HG03060 (cell line): ENCODE data around the gene ITGA1.
"Not testable (repeated sequence)": the region's sequence is repeated elsewhere in the genome, so short reads cannot be mapped to it uniquely, and the experiment has no call there.

ENCODE experiments used
- ATAC-seq: cut with Tn5 transposase; IDR thresholded peaks from one replicate; pipeline ENCODE4 v1.9.1; 2021; ENCODE audit warnings: low read depth, moderate number of reproducible peaks; ENCODE audit not compliant: unreplicated experiment

The ITGA1 gene

DNA sequence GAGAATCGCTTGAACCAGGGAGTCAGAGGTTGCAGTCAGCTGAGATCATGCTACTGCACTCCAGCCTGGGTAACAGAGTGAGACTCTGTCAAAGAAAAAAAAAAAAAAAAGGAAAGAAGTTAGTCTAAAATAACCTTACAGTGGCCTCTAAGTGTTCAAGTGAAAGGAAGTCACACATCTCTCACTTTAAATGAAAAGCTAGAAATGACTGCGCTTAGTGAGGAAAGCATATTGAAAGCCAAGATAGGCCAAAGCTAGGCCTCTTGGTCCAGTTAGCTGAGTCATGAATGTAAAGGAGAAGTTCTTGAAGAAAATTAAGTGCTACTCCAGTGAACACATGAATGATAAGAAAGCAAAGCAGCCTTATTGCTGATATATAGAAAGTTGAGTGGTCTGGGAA lies 38.1 kb downstream of the ITGA1 start:
- peak; percentile 81 for ATAC-seq

DNA sequence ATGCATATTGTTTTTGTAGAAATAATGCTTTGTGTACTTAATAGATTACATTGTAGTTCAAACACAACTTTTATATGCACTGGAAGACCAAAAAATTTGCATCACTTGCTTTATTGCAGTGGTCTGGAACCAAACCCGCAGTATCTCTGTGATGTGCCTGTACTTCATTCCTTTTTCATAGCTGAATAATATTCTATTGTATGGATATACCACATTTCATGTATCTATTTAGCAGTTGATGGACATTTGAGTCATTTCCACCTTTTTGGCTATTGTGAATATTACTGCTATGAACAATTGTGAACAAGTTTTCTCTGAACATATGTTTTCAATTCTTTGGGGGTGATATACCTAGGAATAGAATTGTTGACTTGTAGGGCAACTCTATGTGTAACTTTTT lies 40.1 kb downstream of the ITGA1 start:
- ATAC-seq, result no peak

- ATAC-seq, result no peak
Observed at GRCh38 chr5:52829664-52830063, 41.9 kb downstream of the ITGA1 start.

DNA sequence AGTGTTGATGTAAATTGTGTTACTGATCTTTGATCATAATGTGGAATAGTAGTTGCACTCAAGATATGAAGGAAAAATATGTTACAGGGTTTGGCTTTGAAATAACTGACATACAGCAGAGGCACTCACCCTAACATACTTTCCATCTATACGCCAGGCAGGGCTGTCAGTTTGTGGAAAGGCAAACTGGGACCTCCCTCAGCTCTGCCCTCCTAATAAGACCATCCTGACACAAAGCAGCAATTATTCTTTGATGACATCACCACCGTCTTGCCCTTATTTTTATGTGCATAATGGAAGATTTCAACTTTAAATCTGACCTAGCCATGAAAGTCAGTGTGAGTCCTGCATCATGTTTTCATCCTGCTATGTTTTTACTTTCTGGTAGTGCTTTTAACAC lies 42.9 kb downstream of the ITGA1 start:
- ATAC-seq, result no peak

DNA sequence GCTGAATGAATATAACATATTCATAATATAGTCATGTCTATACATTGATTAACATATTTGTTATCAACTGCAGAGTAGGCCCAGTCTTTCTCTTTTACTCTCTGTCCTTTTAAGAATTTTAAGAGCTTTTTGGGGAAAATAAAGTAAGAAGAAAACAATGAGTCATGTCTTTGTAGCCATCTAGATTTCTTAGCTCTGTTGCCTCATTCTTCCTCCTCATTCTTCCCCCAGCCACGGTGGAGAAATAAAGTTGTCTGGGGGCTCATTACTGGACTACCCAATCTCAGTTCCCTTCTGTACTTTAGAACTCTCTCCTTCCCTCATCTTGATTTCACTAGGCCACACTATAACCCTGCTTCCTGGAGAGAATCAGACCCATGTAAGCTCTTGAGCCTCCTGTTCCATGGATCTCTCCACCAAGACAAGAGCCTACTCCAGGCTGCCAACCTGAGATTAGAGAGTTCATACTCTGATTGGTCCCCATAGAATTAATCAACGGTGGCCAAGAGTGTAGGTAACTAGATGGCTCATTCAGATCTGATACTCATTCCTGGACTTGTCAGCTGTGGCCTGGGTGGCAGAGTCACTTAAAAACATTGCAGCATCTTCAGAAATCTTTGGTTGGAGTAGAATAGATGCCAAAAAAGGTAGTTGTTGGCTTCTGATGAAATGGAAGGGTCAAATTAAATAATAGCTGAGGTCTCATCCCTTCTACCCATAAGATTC lies 44.2 kb downstream of the ITGA1 start:
- ATAC-seq, result no peak

GRCh38 chr5:52834320-52834719 lies 46.6 kb downstream of the ITGA1 start:
- ATAC-seq, result no peak

DNA sequence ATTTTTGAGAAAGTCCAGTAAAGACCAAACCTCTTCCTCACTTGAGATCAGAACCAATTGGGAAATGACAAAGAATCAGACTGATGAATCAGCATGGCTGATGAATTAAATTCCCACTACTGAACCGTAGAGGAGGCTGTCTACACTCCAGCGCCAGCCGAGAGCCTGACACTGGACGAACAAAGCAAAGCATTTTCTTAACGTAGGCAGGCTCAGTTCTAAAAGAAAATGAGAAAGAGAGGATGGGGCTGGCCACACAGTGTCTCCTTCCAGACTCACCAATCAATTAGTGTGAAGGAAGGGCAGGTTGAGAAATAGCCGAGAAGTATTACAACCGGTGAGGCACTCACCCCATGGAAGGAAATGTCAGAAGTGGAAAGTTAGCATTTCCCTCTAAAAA lies 49.4 kb downstream of the ITGA1 start:
- no peak for ATAC-seq

DNA sequence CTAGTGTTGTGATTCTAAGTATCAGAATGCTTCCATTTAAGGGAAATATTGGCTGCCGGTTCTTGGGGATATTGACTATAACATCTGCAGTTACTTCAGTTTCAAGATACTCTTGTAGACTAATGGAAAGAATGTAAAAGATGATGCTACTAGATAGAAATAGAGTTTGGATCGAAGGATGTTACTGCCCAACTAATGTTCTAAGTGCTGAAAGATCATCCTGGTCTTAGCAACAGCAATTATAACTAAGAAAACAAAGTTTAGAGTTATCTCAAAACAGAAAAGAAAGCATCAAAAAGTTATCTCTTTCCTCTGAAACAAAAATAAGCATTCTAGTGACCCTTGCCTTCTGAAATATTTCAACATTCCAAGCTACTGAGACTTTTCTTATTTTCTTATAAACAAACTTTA lies 49.9 kb downstream of the ITGA1 start:
- no peak for ATAC-seq

DNA sequence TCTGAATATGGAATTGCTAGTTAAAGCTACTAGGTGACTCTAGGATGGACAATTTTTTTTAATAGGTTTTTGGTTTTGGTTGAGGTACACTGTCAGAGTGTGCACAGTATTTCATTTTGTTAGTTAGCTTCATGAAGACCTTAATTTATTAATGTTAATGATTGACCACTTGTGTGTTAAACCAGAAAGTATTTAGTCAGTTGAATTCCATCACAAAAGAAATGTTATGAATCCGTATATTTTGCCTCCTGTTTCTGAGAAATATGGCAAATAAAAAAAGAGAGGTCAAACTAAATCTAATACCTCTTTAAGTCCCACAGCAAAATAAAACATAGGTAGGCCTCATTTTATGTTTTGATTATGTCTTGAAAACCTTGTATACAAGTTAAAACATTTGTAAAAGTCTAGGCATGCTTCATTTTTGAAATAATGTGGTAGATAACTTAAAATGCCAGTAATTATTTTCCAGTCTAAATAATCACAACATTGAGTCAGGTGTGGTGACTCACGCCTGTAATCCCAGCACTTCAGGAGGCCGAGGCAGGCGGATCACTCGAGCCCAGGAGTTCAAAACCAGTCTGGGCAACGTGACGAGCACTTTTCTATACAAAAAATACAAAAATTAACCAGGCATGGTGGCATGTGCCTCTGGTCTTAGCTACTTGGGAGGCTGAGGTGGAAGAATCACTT lies 50.8 kb downstream of the ITGA1 start:
- no peak for ATAC-seq

- no peak for ATAC-seq
Observed at GRCh38 chr5:52839285-52839684, 51.6 kb downstream of the ITGA1 start.

- no peak for ATAC-seq
Observed at GRCh38 chr5:52840277-52841050, 52.7 kb downstream of the ITGA1 start.

DNA sequence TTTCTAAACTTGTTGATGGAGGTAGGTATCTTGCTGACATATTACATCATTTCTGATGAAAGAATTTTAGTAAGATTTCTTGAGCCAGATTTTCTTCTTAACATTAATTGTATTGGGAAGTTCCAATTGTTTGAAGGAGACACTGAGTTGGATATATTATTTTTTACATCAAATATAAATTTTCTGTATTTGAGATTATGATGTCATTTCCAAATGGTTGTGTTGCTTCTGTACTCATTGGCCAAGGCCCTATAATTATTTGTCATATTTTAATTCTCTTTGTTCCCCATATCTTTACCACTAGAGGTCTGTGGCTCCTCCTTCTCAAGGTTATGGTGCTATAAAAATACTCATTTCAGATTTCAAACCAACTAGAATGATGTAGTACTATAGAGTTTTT lies 53.4 kb downstream of the ITGA1 start:
- ATAC-seq, result no peak

GRCh38 chr5:52842111-52842510 lies 54.4 kb downstream of the ITGA1 start:
- no peak for ATAC-seq

- no peak for ATAC-seq
Observed at GRCh38 chr5:52844885-52845284, 57.2 kb downstream of the ITGA1 start.

DNA sequence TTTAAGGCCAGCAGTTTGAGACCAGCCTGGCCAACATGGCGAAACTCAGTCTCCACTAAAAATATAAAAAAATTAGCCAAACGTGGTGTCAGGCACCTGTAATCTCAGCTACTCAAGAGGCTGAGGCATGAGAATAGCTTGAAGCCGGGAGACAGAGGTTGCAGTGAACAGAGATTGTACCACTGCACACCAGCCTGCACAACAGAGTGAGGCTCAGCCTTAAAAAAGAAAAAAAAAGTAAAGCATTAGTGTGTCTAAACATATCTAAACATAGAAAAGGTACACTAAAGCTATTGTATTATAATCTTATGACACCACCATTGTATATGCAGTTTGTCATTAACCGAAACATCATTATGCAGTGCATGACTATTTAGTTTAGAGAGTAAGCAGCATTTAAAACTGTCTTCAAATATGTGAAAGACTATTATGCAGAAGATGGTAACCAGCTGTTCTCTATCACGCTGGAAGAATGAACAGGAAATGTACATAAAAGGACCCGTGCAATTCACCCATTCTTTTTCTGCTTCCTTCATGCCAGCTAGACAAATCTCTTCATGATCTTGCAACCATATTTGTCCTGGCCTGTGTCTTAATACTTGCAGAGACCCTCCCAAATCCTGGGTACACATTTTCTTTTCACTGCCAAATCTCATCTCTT lies 58.6 kb downstream of the ITGA1 start:
- ATAC-seq, result no peak

- ATAC-seq, result not testable (repeated sequence)
Observed at GRCh38 chr5:52848688-52849087, 61.0 kb downstream of the ITGA1 start.

DNA sequence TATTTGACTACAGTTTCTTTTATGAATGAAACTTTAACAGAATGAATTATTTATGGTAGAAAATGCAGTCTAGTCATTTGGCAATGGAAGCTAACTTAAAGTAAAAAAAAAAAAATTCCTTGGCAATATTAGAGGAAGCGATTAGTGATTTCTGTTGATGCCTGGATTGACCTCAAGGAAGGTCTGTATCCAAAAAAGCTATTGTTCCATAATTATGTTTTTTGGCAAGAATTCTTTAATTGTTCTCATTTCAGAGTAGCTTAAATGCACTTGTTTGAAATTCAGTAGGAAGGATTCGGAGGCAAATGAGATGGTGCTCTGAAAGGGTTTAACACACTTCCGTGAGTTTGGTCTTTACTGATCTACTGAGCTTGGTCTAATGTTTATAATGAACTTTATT lies 61.8 kb downstream of the ITGA1 start:
- ATAC-seq, result no peak

GRCh38 chr5:52853650-52854049 lies 65.9 kb downstream of the ITGA1 start:
- ATAC-seq, result no peak

GRCh38 chr5:52854301-52854700 lies 66.6 kb downstream of the ITGA1 start:
- ATAC-seq, result no peak

GRCh38 chr5:52854949-52855348 lies 67.2 kb downstream of the ITGA1 start:
- ATAC-seq, result no peak

- ATAC-seq, result peak; percentile 46
Observed at GRCh38 chr5:52856564-52856963, 68.8 kb downstream of the ITGA1 start.
